IMR-90 (cell line): Measurements from ENCODE around the gene ADAM12. TPM values are rescaled to one million over a fixed set of nuclear protein-coding genes. Genes with fewer than 3 reads are reported as not detected.

Source experiments
- ATAC-seq: fragments of 200-7000 bp; cut with Tn5 transposase; 2 replicates; pipeline ENCODE4 v1.9.1; 2020; ENCODE audit warnings: low read depth, mild to moderate bottlenecking, moderate library complexity
- BruUV-seq: library from RNA; stranded (reverse); fragments of 400-500 nt; replicated peaks from 2 replicates; lab custom pipeline; 2021; lab: Mats Ljungman, UMichigan
- CTCF ChIA-PET: fragments of 300-600 bp; formaldehyde crosslinking; extraction: SDS; loops from one replicate; lab custom pipeline; 2021; ENCODE audit warnings: antibody characterized with exemption; lab: Yijun Ruan, JAX
- POLR2A ChIA-PET: fragments of 300-600 bp; sonication (Branson Sonifier 250); formaldehyde crosslinking; loops from one replicate; lab custom pipeline; 2022; ENCODE audit warnings: antibody characterized with exemption; ENCODE audit not compliant: unreplicated experiment; lab: Charles Lee
- DNase-seq: peaks from one replicate; pipeline ENCODE4 v3.0.0; 2013
- H2AFZ ChIP-seq: replicated peaks from 2 replicates; pipeline ENCODE3; 2013; ENCODE audit warnings: low read length, mild to moderate bottlenecking; ENCODE audit not compliant: poor library complexity
- H2AK5ac ChIP-seq: 2 replicates; pipeline ENCODE4 v1.6.1; 2013; ENCODE audit warnings: low read depth, low read length, inconsistent platforms
- H2AK9ac ChIP-seq: replicated peaks from 2 replicates; pipeline ENCODE3; 2013; ENCODE audit warnings: mild to moderate bottlenecking, low read depth, low read length, moderate library complexity; ENCODE audit not compliant: poor library complexity
- H2BK120ac ChIP-seq: 2 replicates; pipeline ENCODE4 v1.6.1; 2013; ENCODE audit warnings: low read depth, low read length, inconsistent platforms
- H2BK15ac ChIP-seq: 3 replicates; pipeline ENCODE4 v1.6.1; 2013; ENCODE audit warnings: low read depth, low read length, inconsistent platforms
- H2BK20ac ChIP-seq: 2 replicates; pipeline ENCODE4 v1.6.1; 2013; ENCODE audit warnings: low read depth, mild to moderate bottlenecking, inconsistent platforms, low read length, moderate library complexity
- H2BK5ac ChIP-seq: 2 replicates; pipeline ENCODE4 v1.6.1; 2013; ENCODE audit warnings: mild to moderate bottlenecking, low read depth, low read length, inconsistent platforms; ENCODE audit not compliant: poor library complexity, severe bottlenecking
- H3K14ac ChIP-seq: replicated peaks from 2 replicates; pipeline ENCODE4 v1.6.1; 2013; ENCODE audit warnings: low read depth, low read length, inconsistent platforms
- H3K18ac ChIP-seq: 2 replicates; pipeline ENCODE4 v1.6.1; 2013; ENCODE audit warnings: low read depth, low read length, control low read depth
- H3K23ac ChIP-seq: 2 replicates; pipeline ENCODE4 v1.6.1; 2013; ENCODE audit warnings: low read depth, low read length, inconsistent platforms
- H3K27ac ChIP-seq: 2 replicates; pipeline ENCODE4 v1.5.1; 2013; ENCODE audit warnings: mild to moderate bottlenecking, control low read depth, low read length; ENCODE audit not compliant: insufficient read depth
- H3K27me3 ChIP-seq: 2 replicates; pipeline ENCODE4 v1.6.1; 2013; ENCODE audit warnings: low read length; ENCODE audit not compliant: control insufficient read depth, insufficient read depth
- H3K36me3 ChIP-seq: 2 replicates; pipeline ENCODE4 v1.6.1; 2013; ENCODE audit warnings: low read length, mixed read lengths; ENCODE audit not compliant: control insufficient read depth, insufficient read depth
- H3K4ac ChIP-seq: 2 replicates; pipeline ENCODE4 v1.6.1; 2013; ENCODE audit warnings: low read depth, low read length, inconsistent platforms
- H3K4me1 ChIP-seq: 2 replicates; pipeline ENCODE4 v1.6.1; 2013; ENCODE audit warnings: low read length, mixed read lengths; ENCODE audit not compliant: control insufficient read depth, insufficient read depth
- H3K4me2 ChIP-seq: 2 replicates; pipeline ENCODE4 v1.6.1; 2013; ENCODE audit warnings: low read depth, mild to moderate bottlenecking, control low read depth, low read length, moderate library complexity
- H3K4me3 ChIP-seq: 2 replicates; pipeline ENCODE4 v1.5.1; 2013; ENCODE audit warnings: low read depth, mild to moderate bottlenecking, control low read depth, low read length, moderate library complexity; ENCODE audit not compliant: insufficient read depth
- H3K56ac ChIP-seq: 2 replicates; pipeline ENCODE4 v1.6.1; 2013; ENCODE audit warnings: low read length, inconsistent platforms; ENCODE audit not compliant: insufficient read depth; ENCODE audit errors: extremely low read depth
- H3K79me1 ChIP-seq, 2 experiments: 2 replicates each; pipeline ENCODE4 v1.6.1; 2013; ENCODE audit warnings: low read length in 2 of 2, inconsistent platforms in 1 of 2, low read depth in 1 of 2
- H3K9ac ChIP-seq: 2 replicates; pipeline ENCODE4 v1.6.1; 2013; ENCODE audit warnings: low read depth, low read length, control low read depth
- H3K9me1 ChIP-seq: 2 replicates; pipeline ENCODE4 v1.6.1; 2013; ENCODE audit warnings: low read length, inconsistent platforms; ENCODE audit not compliant: insufficient read depth
- H3K9me3 ChIP-seq: 2 replicates; pipeline ENCODE4 v1.6.1; 2013; ENCODE audit warnings: low read length; ENCODE audit not compliant: control insufficient read depth, insufficient read depth
- H4K20me1 ChIP-seq: 2 replicates; pipeline ENCODE4 v1.6.1; 2013; ENCODE audit warnings: low read length, inconsistent platforms; ENCODE audit not compliant: insufficient read depth
- H4K5ac ChIP-seq: 2 replicates; pipeline ENCODE4 v1.6.1; 2013; ENCODE audit warnings: mild to moderate bottlenecking, low read depth, low read length, control low read depth
- H4K8ac ChIP-seq, 2 experiments: 2 replicates each; pipeline ENCODE4 v1.6.1; 2013; ENCODE audit warnings: low read depth in 2 of 2, low read length in 2 of 2, control low read depth in 1 of 2, inconsistent platforms in 1 of 2
- H4K91ac ChIP-seq: 2 replicates; pipeline ENCODE4 v1.6.1; 2013; ENCODE audit warnings: low read depth, low read length, inconsistent platforms; ENCODE audit not compliant: insufficient read depth
- CEBPB ChIP-seq: IDR thresholded peaks from 2 replicates; pipeline ENCODE4 v1.6.1; 2012; ENCODE audit warnings: low read depth, low read length, improper control_type of control experiment
- CHD1 ChIP-seq: IDR thresholded peaks from 2 replicates; pipeline ENCODE4 v1.6.1; 2012; ENCODE audit warnings: low read depth, low read length, improper control_type of control experiment
- MAFK ChIP-seq: IDR thresholded peaks from 2 replicates; pipeline ENCODE4 v1.6.1; 2012; ENCODE audit warnings: low read depth, low read length, improper control_type of control experiment
- MAZ ChIP-seq: IDR thresholded peaks from 2 replicates; pipeline ENCODE4 v1.6.1; 2012; ENCODE audit warnings: low read depth, mild to moderate bottlenecking, low read length, improper control_type of control experiment, moderate library complexity, borderline replicate concordance
- MXI1 ChIP-seq: IDR thresholded peaks from 2 replicates; pipeline ENCODE4 v1.6.1; 2012; ENCODE audit warnings: low read depth, mild to moderate bottlenecking, low read length, moderate library complexity, borderline replicate concordance
- NFE2L2 ChIP-seq: fragments of 150-350 bp; IDR thresholded peaks from 2 replicates; pipeline ENCODE4 v1.6.1; 2016; ENCODE audit warnings: low read depth, mild to moderate bottlenecking, low read length
- POLR2A ChIP-seq: IDR thresholded peaks from 2 replicates; pipeline ENCODE4 v1.6.1; 2012; ENCODE audit warnings: mild to moderate bottlenecking, low read depth, low read length
- RAD21 ChIP-seq: IDR thresholded peaks from 2 replicates; pipeline ENCODE4 v1.6.1; 2012; ENCODE audit warnings: low read length, improper control_type of control experiment
- SMC3 ChIP-seq: fragments of 150-350 bp; IDR thresholded peaks from 2 replicates; pipeline ENCODE4 v1.6.1; 2016; ENCODE audit warnings: low read depth, mild to moderate bottlenecking, antibody characterized with exemption, low read length, moderate library complexity
- WGBS, 2 experiments: methylation state at CpG; one replicate each; pipeline versions ENCODE4 v1.1.5 to v1.1.7; 2013; ENCODE audit warnings: missing lambda C conversion rate in 2 of 2; ENCODE audit not compliant: insufficient read length in 1 of 2; ENCODE audit errors: extremely low coverage in 2 of 2; 5-methylcytosine and 5-hydroxymethylcytosine counted together
- dilution Hi-C: fragments of 300-500 bp; cut with HindIII; formaldehyde crosslinking; loops from one replicate; pipeline ENCODE4 v1.14.3; 2018; ENCODE audit warnings: low sequenced_read_pairs; ENCODE audit not compliant: unreplicated experiment
- in situ Hi-C: fragments of 300-500 bp; cut with MboI; formaldehyde crosslinking; loops from 3 replicates; pipeline ENCODE4 v1.14.3; 2019; ENCODE audit warnings: low sequenced_read_pairs, inconsistent platforms, mixed read lengths
- intact Hi-C: fragments of 100-400 bp; cut with micrococcal nuclease; formaldehyde crosslinking; loops from 2 replicates; pipeline ENCODE4 v1.10.0; 2022
- polyA plus RNA-seq, 3 experiments: library from polyadenylated mRNA; depleted of rRNA; stranded (reverse); fragments of >200 nt; gene quantifications; 2 replicates each; pipeline ENCODE4 v1.2.3, GENCODE V29; 2012; ENCODE audit warnings: low replicate concordance in 1 of 3
- total RNA-seq: library from RNA; depleted of rRNA; stranded (reverse); fragments of >200 nt; gene quantifications from 2 replicates; pipeline ENCODE4 v1.2.3, GENCODE V29; 2012
- TF ChIP-seq, protein P1 (sequence below): fragments of 150-350 bp; IDR thresholded peaks from 2 replicates; pipeline ENCODE4 v1.6.1; 2016; ENCODE audit warnings: low read depth, mild to moderate bottlenecking, low read length, moderate library complexity, borderline replicate concordance

ADAM12 gene
- total and polyA plus RNA-seq, 2 of the 4 experiments (the other 2 are of a cell fraction), result 9.6 to 10.2 TPM

DNA sequence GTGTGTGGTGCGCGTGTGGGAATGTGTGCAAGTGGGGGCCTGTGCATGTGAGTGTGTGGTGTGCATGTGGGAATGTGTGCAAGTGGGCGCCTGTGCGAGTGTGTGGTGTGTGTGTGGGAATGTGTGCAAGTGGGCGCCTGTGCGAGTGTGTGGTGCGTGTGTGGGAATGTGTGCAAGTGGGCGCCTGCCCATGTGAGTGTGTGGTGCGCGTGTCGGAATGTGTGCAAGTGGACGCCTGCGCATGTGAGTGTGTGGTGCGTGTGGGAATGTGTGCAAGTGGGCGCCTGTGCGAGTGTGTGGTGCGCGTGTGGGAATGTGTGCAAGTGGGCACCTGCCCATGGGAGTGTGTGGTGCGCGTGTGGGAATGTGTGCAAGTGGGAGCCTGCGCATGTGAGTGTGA is 259.7 kb downstream of the ADAM12 start:
- in situ Hi-C loops, result no loop called here
- CTCF ChIA-PET, result no interaction called here

More for the DNA sequence above, 259.7 kb downstream of the ADAM12 start:
- H2AK5ac ChIP-seq, result no peak overlapping the region
- H3K4me1 ChIP-seq, result peaks cover 2% of the 10 kb centered on the region
- H4K8ac ChIP-seq, result no peak overlapping the region
- intact Hi-C loops (no loop called here), dilution Hi-C loops (no loop called here)
- H4K20me1 ChIP-seq, result no peaks in the 10 kb centered on the region
- DNase-seq (no peak), ATAC-seq (no peak)
- H3K27ac ChIP-seq, result no peak overlapping the region
- H3K23ac ChIP-seq, result no peak overlapping the region
- no peak overlapping the region for H4K91ac ChIP-seq
- WGBS, 2 experiments, result 98% methylated on average over 8 of the region's 21 CpGs; no CpG with 5 or more reads in 1 of the 2 experiments
- H3K4me2 ChIP-seq, result no peak overlapping the region
- H2BK5ac ChIP-seq, result no peak overlapping the region
- H3K9me3 ChIP-seq, result no peaks in the 10 kb centered on the region
- no peak overlapping the region for H3K9ac ChIP-seq
- no peak overlapping the region for H2BK20ac ChIP-seq
- no peak overlapping the region for H4K5ac ChIP-seq
- no TSS peak for BruUV-seq
- no peak overlapping the region for H2BK15ac ChIP-seq
- H3K4ac ChIP-seq, result no peak overlapping the region
- H3K36me3 ChIP-seq, result no peaks in the 10 kb centered on the region
- no peak overlapping the region for H2AFZ ChIP-seq
- H3K14ac ChIP-seq, result no peak overlapping the region
- H3K4me3 ChIP-seq, result no peak overlapping the region
- no peak overlapping the region for H2BK120ac ChIP-seq
- TF ChIP-seq CEBPB (no peak), SMC3 (no peak), MAZ (no peak), POLR2A (no peak), NFE2L2 (no peak), MXI1 (no peak), MAFK (no peak), RAD21 (no peak), CHD1 (no peak)
- TF ChIP-seq, protein P1, sequence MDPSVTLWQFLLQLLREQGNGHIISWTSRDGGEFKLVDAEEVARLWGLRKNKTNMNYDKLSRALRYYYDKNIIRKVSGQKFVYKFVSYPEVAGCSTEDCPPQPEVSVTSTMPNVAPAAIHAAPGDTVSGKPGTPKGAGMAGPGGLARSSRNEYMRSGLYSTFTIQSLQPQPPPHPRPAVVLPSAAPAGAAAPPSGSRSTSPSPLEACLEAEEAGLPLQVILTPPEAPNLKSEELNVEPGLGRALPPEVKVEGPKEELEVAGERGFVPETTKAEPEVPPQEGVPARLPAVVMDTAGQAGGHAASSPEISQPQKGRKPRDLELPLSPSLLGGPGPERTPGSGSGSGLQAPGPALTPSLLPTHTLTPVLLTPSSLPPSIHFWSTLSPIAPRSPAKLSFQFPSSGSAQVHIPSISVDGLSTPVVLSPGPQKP, result no peak
- H3K27me3 ChIP-seq, result no peaks in the 10 kb centered on the region
- H2AK9ac ChIP-seq, result no peak overlapping the region
- peaks cover 8% of the 10 kb centered on the region for H3K9me1 ChIP-seq
- H3K56ac ChIP-seq, result no peak overlapping the region
- H3K79me1 ChIP-seq, result no peaks in the 10 kb centered on the region
- POLR2A ChIA-PET, result no interaction called here
- H3K18ac ChIP-seq, result no peak overlapping the region
